Heart left ventricle (tissue), 16 donors: ENCODE data around the gene TRIM17. TPM values are rescaled to one million over a fixed set of nuclear protein-coding genes. Genes with fewer than 3 reads are reported as not detected.

Experiments used
- ATAC-seq, 4 donors: fragments of 200-7000 bp; cut with Tn5 transposase; one replicate each; pipeline ENCODE4 v1.9.1; 2020 to 2022; ENCODE audit warnings: moderate library complexity in 4 of 4, mild to moderate bottlenecking in 3 of 4, moderate number of reproducible peaks in 1 of 4
- DNase-seq, 5 donors: peaks; one replicate each; pipeline ENCODE4 v3.0.0-alpha.2; 2020
- H3K27ac ChIP-seq, 12 donors: fragments of 200-600 bp; sonication (generic) in 4 of 12; one replicate each; pipeline versions ENCODE4 v1.5.0 to v1.8.0; 2016 to 2022; ENCODE audit warnings: mild to moderate bottlenecking in 2 of 12
- H3K27me3 ChIP-seq, 9 donors: fragments of 200-600 bp; sonication (generic) in 2 of 9; one replicate each; pipeline versions ENCODE4 v1.5.1 to v1.8.0; 2016 to 2022; ENCODE audit warnings: mild to moderate bottlenecking in 3 of 9
- H3K36me3 ChIP-seq, 9 donors: fragments of 200-600 bp; sonication (generic) in 2 of 9; one replicate each; pipeline versions ENCODE4 v1.5.0 to v1.8.0; 2018 to 2022; ENCODE audit warnings: mild to moderate bottlenecking in 2 of 9
- H3K4me1 ChIP-seq, 12 donors: fragments of 200-600 bp; sonication (generic) in 4 of 12; one replicate each; pipeline versions ENCODE4 v1.5.0 to v1.8.0; 2016 to 2022; ENCODE audit warnings: mild to moderate bottlenecking in 3 of 12
- H3K4me3 ChIP-seq, 12 donors: fragments of 200-600 bp; sonication (generic) in 4 of 12; one replicate each; pipeline versions ENCODE4 v1.5.0 to v1.8.0; 2017 to 2022; ENCODE audit warnings: mild to moderate bottlenecking in 9 of 12, moderate library complexity in 4 of 12
- H3K9me3 ChIP-seq, 12 donors: fragments of 200-600 bp; sonication (generic) in 4 of 12; one replicate each; pipeline versions ENCODE4 v1.5.0 to v1.8.0; 2016 to 2022; ENCODE audit warnings: mild to moderate bottlenecking in 1 of 12
- CTCF ChIP-seq, 12 donors: fragments of 200-600 bp; sonication (generic) in 4 of 12; IDR thresholded peaks; one replicate each; pipeline versions ENCODE4 v1.5.0 to v1.8.0; 2018 to 2022; ENCODE audit warnings: antibody characterized with exemption in 12 of 12, mild to moderate bottlenecking in 5 of 12
- POLR2A ChIP-seq, 2 donors: fragments of 450-650 bp; IDR thresholded peaks; one replicate each; pipeline ENCODE4 v1.6.1; 2017; ENCODE audit warnings: antibody characterized with exemption in 2 of 2, mild to moderate bottlenecking in 2 of 2, moderate library complexity in 2 of 2
- WGBS, 4 donors: extraction: QIAGEN DNeasy Blood & Tissue Kit in 2 of 4; methylation state at CpG; one replicate each; pipeline versions ENCODE4 v1.1.5 to v1.1.7; 2013 to 2018; 5-methylcytosine and 5-hydroxymethylcytosine counted together
- intact Hi-C, 10 donors: fragments of 100-400 bp; cut with DNase I; formaldehyde crosslinking; loops; one replicate each; pipeline versions ENCODE4 v1.11.1 to v1.14.2; 2022
- polyA plus RNA-seq, 2 donors: library from polyadenylated mRNA; stranded (reverse); fragments of 200-250 nt; gene quantifications; one replicate each; pipeline ENCODE4 v1.2.3, GENCODE V29; 2013
- total RNA-seq, 9 donors: library from RNA; depleted of rRNA in 2 of 9; stranded (reverse); fragments of >200 nt in 2 of 9; fragmentation: NEBNext Ultra II Directional in 3 of 9; extraction: Animal tissue kit (Norgen Biotek cat#: 25700) in 3 of 9; gene quantifications; one replicate each; pipeline versions ENCODE4 v1.1.0 to v1.2.4, GENCODE V29; 2016 to 2023
- donor health status: ischemic (EF 13 %, LVEDD 7.1; RV severe dilation, severe dysfunction).
- donor health status: healthy with polysubstance abuse.
- donor health status: DM: no; HTN: yes; CAD: no.
- donor health status: DM: no; HTN: no; CAD: no.
- donor health status: ischemic (EF 25% LVEDD 6.9; RV normal size, moderate dysfunction).
- donor health status: ischemic (EF 25% LVEDD 5.7; RV mildly dilated, moderate dysfunction).
- donor health status: healthy.
- donor health status: DM: yes; HTN: yes; CAD: no.
- donor health status: ischemic (EF 35%, LVEDD 5.7; RV mildly dilated, moderate dysfunction).
- donor health status: nonischemic (EF 11% LVEDD 7.7; RV severe dilation, severe dysfunction).
- donor health status: DM: yes; HTN: yes; CAD: no.
- donor health status: PGD.
- donor health status: ischemic (EF 29% LVEDD 5.4; RV normal size, mild dysfunction).
- donor health status: nonischemic (EF 23%, LVEDD 6.1; RV moderate dilation, normal function).

Gene TRIM17
- total and polyA plus RNA-seq, 11 donors = 0.08 to 1.7 (median 0.39) TPM; not detected in 3

GRCh38 chr1:228375578-228376261, 40.9 kb downstream of the TRIM17 start:
- H3K9me3 ChIP-seq = no peaks in the 10 kb centered on the region
- DNase-seq = peak in 2 of 5 donors; percentile 22 to 41
- intact Hi-C loops = loop anchor here in 1 of 10 donors (10.0 kb wide), 1 partner anchor 241 kb away; no protein-coding TSS in a partner anchor
- peaks cover 0 to 13% (median 0%) of the 10 kb centered on the region in 9 donors for H3K36me3 ChIP-seq
- peak overlapping the region in 11 of 12 donors; percentile 40 to 96 (median 78) for H3K27ac ChIP-seq
- peaks cover 11 to 74% (median 33%) of the 10 kb centered on the region in 12 donors for H3K4me1 ChIP-seq
- H3K4me3 ChIP-seq = no peak overlapping the region
- peaks cover 0 to 15% (median 0%) of the 10 kb centered on the region in 9 donors for H3K27me3 ChIP-seq
- TF ChIP-seq POLR2A (IDR thresholded peaks at IDR 0.05) (no peak), CTCF (IDR thresholded peaks at IDR 0.05) (no peak)
- no peak for ATAC-seq
- WGBS, 4 donors = 94 to 96% (median 95%) methylated on average over 18 to 22 of the region's 22 CpGs

- intact Hi-C loops = loop anchor here in 1 of 10 donors (10.0 kb wide), 1 partner anchor 240 kb away; no protein-coding TSS in a partner anchor
- Histone ChIP-seq H3K27ac (peak overlapping the region in 11 of 12 donors; percentile 64 to 97 (median 92)), H3K36me3 (peaks cover 0 to 13% (median 0%) of the 10 kb centered on the region in 9 donors), H3K9me3 (no peaks in the 10 kb centered on the region), H3K4me1 (peaks cover 11 to 81% (median 33%) of the 10 kb centered on the region in 12 donors), H3K27me3 (peaks cover 0 to 13% (median 0%) of the 10 kb centered on the region in 9 donors), H3K4me3 (no peak overlapping the region)
- TF ChIP-seq POLR2A (IDR thresholded peaks at IDR 0.05) (peak in 1 of 2 donors; percentile 5), CTCF (IDR thresholded peaks at IDR 0.05) (no peak)
- peak; percentile 68 to 72 (median 72) for ATAC-seq
- WGBS, 4 donors = 28 to 47% (median 38%) methylated on average over 15 to 25 of the region's 25 CpGs
- DNase-seq = peak; percentile 87 to 94 (median 88)
Measured at GRCh38 chr1:228374711-228375577, 41.7 kb downstream of the TRIM17 start.

GRCh38 chr1:228373681-228374571, 42.7 kb downstream of the TRIM17 start:
- 74 to 83% (median 77%) methylated on average over 4 to 14 of the region's 14 CpGs for WGBS, 4 donors
- Histone ChIP-seq H3K27me3 (peaks cover 0 to 5% (median 0%) of the 10 kb centered on the region in 9 donors), H3K4me3 (no peak overlapping the region), H3K9me3 (no peaks in the 10 kb centered on the region), H3K36me3 (peaks cover 0 to 13% (median 0%) of the 10 kb centered on the region in 9 donors), H3K4me1 (peaks cover 11 to 83% (median 34%) of the 10 kb centered on the region in 12 donors), H3K27ac (peak overlapping the region in 11 of 12 donors; percentile 64 to 97 (median 92))
- TF ChIP-seq CTCF (IDR thresholded peaks at IDR 0.05) = no peak
- no peak for TF ChIP-seq POLR2A (IDR thresholded peaks at IDR 0.05)
- intact Hi-C loops = loop anchor here in 1 of 10 donors (10.0 kb wide), 1 partner anchor 239 kb away; no protein-coding TSS in a partner anchor
- ATAC-seq (no peak), DNase-seq (peak in 3 of 5 donors; percentile 19 to 52 (median 31))
